H1 (cell line): Measurements from ENCODE around the gene LGALS4.

Experiments used
- BCL11A ChIP-seq, 2 experiments: IDR thresholded peaks; one replicate each; pipeline ENCODE4 v1.6.1; 2011; ENCODE audit warnings: low read depth in 2 of 2, low read length in 2 of 2, mild to moderate bottlenecking in 2 of 2
- CEBPB ChIP-seq: IDR thresholded peaks from 2 replicates; pipeline ENCODE4 v1.6.1; 2012; ENCODE audit warnings: low read depth, low read length
- CTCF ChIP-seq, 3 experiments: IDR thresholded peaks; 1 replicate in 2 of 3; 2 replicates in 1 of 3; pipeline versions ENCODE4 v1.5.1 to v1.6.1; 2011; ENCODE audit warnings: low read length in 3 of 3, mild to moderate bottlenecking in 3 of 3, inconsistent platforms in 2 of 3, low read depth in 1 of 3, moderate library complexity in 1 of 3; ENCODE audit not compliant: insufficient read depth in 1 of 3; ENCODE audit errors: control extremely low read depth in 1 of 3
- EZH2 ChIP-seq: fragments of 200-600 bp; sonication (generic); IDR thresholded peaks from 2 replicates; pipeline ENCODE4 v1.7.1; 2012; ENCODE audit warnings: low read depth, mild to moderate bottlenecking, moderate library complexity, low read length, inconsistent platforms; ENCODE audit not compliant: severe bottlenecking
- POLR2A ChIP-seq, 2 experiments: IDR thresholded peaks; 1 replicate in 1 of 2; 2 replicates in 1 of 2; pipeline ENCODE4 v1.6.1; 2011; ENCODE audit warnings: low read depth in 2 of 2, low read length in 2 of 2, mild to moderate bottlenecking in 2 of 2; ENCODE audit errors: control extremely low read depth in 1 of 2

GRCh38 chr19:38774181-38774950, 38.4 kb downstream of the LGALS4 start:
- TF ChIP-seq POLR2A (IDR thresholded peaks at IDR 0.05; ENCODE audit: control extremely low read depth in 1 of 2, low read depth in 2 of 2, low read length in 2 of 2) (no peak), CEBPB (no peak), EZH2 (no peak), BCL11A (IDR thresholded peaks at IDR 0.05; ENCODE audit: low read depth in 2 of 2, low read length in 2 of 2) (no peak), CTCF (IDR thresholded peaks at IDR 0.05; ENCODE audit: control extremely low read depth in 1 of 3, insufficient read depth in 1 of 3, low read depth in 1 of 3, low read length in 3 of 3) (no peak)
